Right renal cortex interstitium (tissue), 3 donors: Measurements from ENCODE around the gene FCGR2B. TPM values are rescaled to one million over a fixed set of nuclear protein-coding genes. Genes with fewer than 3 reads are reported as not detected.
A peak's percentile ranks its signal among the peaks of the same experiment; 100 is the strongest.
"Not testable (repeated sequence)": the region's sequence is repeated elsewhere in the genome, so short reads cannot be mapped to it uniquely, and the experiment has no call there.

Experiments used
- DNase-seq, 3 donors: peaks; one replicate each; pipeline ENCODE4 v3.0.0-alpha.2; 2013; ENCODE audit warnings: low read depth in 3 of 3, low spot score in 2 of 3
- polyA plus RNA-seq, 3 donors: library from polyadenylated mRNA; unstranded; fragments of 120-200 nt; gene quantifications; one replicate each; pipeline ENCODE4 v1.2.1, GENCODE V29; 2013; ENCODE audit not compliant: insufficient read length in 3 of 3

FCGR2B gene
- polyA plus RNA-seq, 3 donors: 0.29 to 1.6 (median 0.98) TPM

- not testable (repeated sequence) for DNase-seq
These were observed 18.1 kb upstream of the FCGR2B start for GRCh38 chr1:161644855-161645254.

GRCh38 chr1:161647507-161648360, 15.2 kb upstream of the FCGR2B start:
- DNase-seq: peak in 2 of 3 donors; percentile 10 to 27

- DNase-seq: not testable (repeated sequence)
These were observed 9.4 kb upstream of the FCGR2B start for GRCh38 chr1:161653541-161653940.

GRCh38 chr1:161653971-161654370, 9.0 kb upstream of the FCGR2B start:
- DNase-seq: not testable (repeated sequence)

- not testable (repeated sequence) for DNase-seq
These were observed 4.4 kb upstream of the FCGR2B start for GRCh38 chr1:161658524-161658923.

GRCh38 chr1:161661660-161662311, 1.2 kb upstream of the FCGR2B start:
- DNase-seq: not testable (repeated sequence)

GRCh38 chr1:161663569-161663968, 626 bp downstream of the FCGR2B start:
- not testable (repeated sequence) for DNase-seq

GRCh38 chr1:161664689-161665088, 1.7 kb downstream of the FCGR2B start:
- not testable (repeated sequence) for DNase-seq

GRCh38 chr1:161671045-161672020, 8.4 kb downstream of the FCGR2B start:
- DNase-seq: not testable (repeated sequence)

- not testable (repeated sequence) for DNase-seq
These were observed 10.5 kb downstream of the FCGR2B start for GRCh38 chr1:161673437-161673836.

- DNase-seq: not testable (repeated sequence)
These were observed 11.5 kb downstream of the FCGR2B start for GRCh38 chr1:161674447-161674846.

GRCh38 chr1:161674908-161675307, 12.0 kb downstream of the FCGR2B start:
- DNase-seq: not testable (repeated sequence)

GRCh38 chr1:161676441-161676840, 13.5 kb downstream of the FCGR2B start:
- DNase-seq: no peak

GRCh38 chr1:161676958-161677689, 14.2 kb downstream of the FCGR2B start:
- DNase-seq: no peak

- no peak for DNase-seq
These were observed 15.6 kb downstream of the FCGR2B start for GRCh38 chr1:161678500-161678899.

- DNase-seq: no peak
These were observed 18.9 kb downstream of the FCGR2B start for GRCh38 chr1:161681879-161682278.

GRCh38 chr1:161688946-161689345, 26.0 kb downstream of the FCGR2B start:
- DNase-seq: no peak

GRCh38 chr1:161691846-161692245, 28.9 kb downstream of the FCGR2B start:
- no peak for DNase-seq

GRCh38 chr1:161693020-161693712, 30.2 kb downstream of the FCGR2B start:
- not testable (repeated sequence) for DNase-seq
